HCT116 (cell line): Measurements from ENCODE around the gene HBP1. TPM values are rescaled to one million over a fixed set of nuclear protein-coding genes. Genes with fewer than 3 reads are reported as not detected.

ENCODE experiments used
- ATAC-seq: fragments of 200-7000 bp; cut with Tn5 transposase; 2 replicates; pipeline ENCODE4 v1.9.1; 2020; ENCODE audit warnings: mild to moderate bottlenecking, moderate library complexity
- BruUV-seq: library from RNA; stranded (reverse); fragments of 400-500 nt; replicated peaks from 2 replicates; lab custom pipeline; 2021; lab: Mats Ljungman, UMichigan
- CTCF ChIA-PET: fragments of 300-600 bp; sonication (Branson Sonifier 250); formaldehyde crosslinking; loops from one replicate; lab custom pipeline; 2021; ENCODE audit warnings: antibody characterized with exemption; lab: Charles Lee
- POLR2A ChIA-PET: fragments of 300-600, 350-600 bp; sonication (Branson Sonifier 250); formaldehyde crosslinking; loops from one replicate; lab custom pipeline; 2021; ENCODE audit warnings: antibody characterized with exemption; lab: Charles Lee
- RAD21 ChIA-PET, 2 experiments: fragments of 300-600 bp; sonication (Branson Sonifier 250); formaldehyde crosslinking; loops; one replicate each; lab custom pipeline; 2023; ENCODE audit warnings: low total read pairs in 2 of 2; ENCODE audit not compliant: uncharacterized antibody in 2 of 2, unreplicated experiment in 2 of 2, low non-redundant PET in 1 of 2; lab: Charles Lee
- DNase-seq: peaks from one replicate; pipeline ENCODE4 v3.0.0-alpha.2; 2010; ENCODE audit warnings: low read depth, low spot score
- H2AFZ ChIP-seq: fragments of 200-600 bp; shearing (Covaris generic), sonication (generic); 2 replicates; pipeline ENCODE4 v1.6.1; 2017; ENCODE audit warnings: low read depth, mixed run types, mixed read lengths, antibody characterized with exemption, low read length; ENCODE audit not compliant: poor library complexity, severe bottlenecking
- H3K27ac ChIP-seq: 2 replicates; pipeline ENCODE4 v1.5.1; 2012; ENCODE audit warnings: low read depth, low read length
- H3K27me3 ChIP-seq: fragments of 200-600 bp; sonication (generic); 2 replicates; pipeline ENCODE4 v1.6.1; 2016; ENCODE audit warnings: mixed run types, low read length, mixed read lengths; ENCODE audit not compliant: insufficient read depth
- H3K36me3 ChIP-seq, 2 experiments: fragments of 200-500 bp in 1 of 2; fragments of 200-600 bp in 1 of 2; sonication (Bioruptor generic) in 1 of 2; sonication (generic) in 1 of 2; 2 replicates each; pipeline versions ENCODE4 v1.5.1 to v1.6.1; 2014 to 2016; ENCODE audit warnings: low read length in 2 of 2, inconsistent platforms in 1 of 2, mixed read lengths in 1 of 2, mixed run types in 1 of 2; ENCODE audit not compliant: insufficient read depth in 2 of 2, control insufficient read depth in 1 of 2
- H3K4me1 ChIP-seq, 2 experiments: fragments of 200-600 bp in 1 of 2; sonication (generic) in 1 of 2; 2 replicates each; pipeline versions ENCODE4 v1.5.1 to v1.6.1; 2012 to 2017; ENCODE audit warnings: low read length in 2 of 2, inconsistent platforms in 1 of 2, mild to moderate bottlenecking in 1 of 2, mixed read lengths in 1 of 2, mixed run types in 1 of 2, moderate library complexity in 1 of 2; ENCODE audit not compliant: insufficient read depth in 2 of 2, control insufficient read depth in 1 of 2
- H3K4me2 ChIP-seq: fragments of 200-600 bp; sonication (generic); 2 replicates; pipeline ENCODE4 v1.6.1; 2017; ENCODE audit warnings: mixed run types, low read length, mixed read lengths
- H3K4me3 ChIP-seq, 2 experiments: fragments of 200-600 bp in 1 of 2; sonication (generic) in 1 of 2; replicated peaks in 1 of 2; 2 replicates each; pipeline ENCODE4 v1.5.1; 2011 to 2016; ENCODE audit warnings: low read length in 2 of 2, control low read depth in 1 of 2, low read depth in 1 of 2, mild to moderate bottlenecking in 1 of 2, mixed read lengths in 1 of 2, mixed run types in 1 of 2
- H3K79me2 ChIP-seq: fragments of 200-600 bp; sonication (generic); 2 replicates; pipeline ENCODE4 v1.6.1; 2017; ENCODE audit warnings: mild to moderate bottlenecking, mixed run types, low read length, moderate library complexity, mixed read lengths; ENCODE audit not compliant: insufficient read depth
- H3K9ac ChIP-seq: fragments of 200-600 bp; sonication (generic); 2 replicates; pipeline ENCODE4 v1.6.1; 2016; ENCODE audit warnings: low read length, mixed read lengths
- H3K9me2 ChIP-seq: fragments of 200-600 bp; sonication (generic), shearing (Covaris generic); 2 replicates; pipeline ENCODE4 v1.6.1; 2017; ENCODE audit warnings: mixed run types, mild to moderate bottlenecking, moderate library complexity; ENCODE audit not compliant: insufficient read depth
- H3K9me3 ChIP-seq, 2 experiments: fragments of 200-500 bp in 1 of 2; fragments of 200-600 bp in 1 of 2; sonication (Bioruptor generic) in 1 of 2; sonication (generic) in 1 of 2; 2 replicates each; pipeline ENCODE4 v1.6.1; 2014 to 2017; ENCODE audit warnings: low read length in 2 of 2, mixed read lengths in 2 of 2, inconsistent platforms in 1 of 2, low read depth in 1 of 2, mild to moderate bottlenecking in 1 of 2, mixed run types in 1 of 2, moderate library complexity in 1 of 2; ENCODE audit not compliant: control insufficient read depth in 1 of 2, insufficient read depth in 1 of 2
- H4K20me1 ChIP-seq: fragments of 200-600 bp; sonication (generic), shearing (Covaris generic); 2 replicates; pipeline ENCODE4 v1.6.1; 2017; ENCODE audit warnings: mixed run types, mild to moderate bottlenecking, moderate library complexity; ENCODE audit not compliant: insufficient read depth
- CEBPB ChIP-seq: IDR thresholded peaks from 2 replicates; pipeline ENCODE4 v1.6.1; 2012; ENCODE audit warnings: low read depth
- EGR1 ChIP-seq: IDR thresholded peaks from 2 replicates; pipeline ENCODE4 v1.6.1; 2012; ENCODE audit warnings: low read depth
- ELF1 ChIP-seq: IDR thresholded peaks from 2 replicates; pipeline ENCODE4 v1.6.1; 2012; ENCODE audit warnings: low read depth, borderline replicate concordance
- EZH2 ChIP-seq: fragments of 200-600 bp; sonication (generic); IDR thresholded peaks from 2 replicates; pipeline ENCODE4 v1.6.1; 2017; ENCODE audit warnings: antibody characterized with exemption, mixed run types
- EZH2phosphoT487 ChIP-seq: fragments of 200-600 bp; IDR thresholded peaks from 2 replicates; pipeline ENCODE4 v1.6.1; 2018; ENCODE audit warnings: antibody characterized with exemption, borderline replicate concordance
- FOSL1 ChIP-seq: IDR thresholded peaks from 2 replicates; pipeline ENCODE4 v1.6.1; 2012; ENCODE audit warnings: low read depth
- JUND ChIP-seq: IDR thresholded peaks from 2 replicates; pipeline ENCODE4 v1.6.1; 2012
- POLR2AphosphoS5 ChIP-seq: IDR thresholded peaks from 2 replicates; pipeline ENCODE4 v1.6.1; 2011; ENCODE audit warnings: mild to moderate bottlenecking, low read depth, low read length, moderate library complexity
- REST ChIP-seq: IDR thresholded peaks from 2 replicates; pipeline ENCODE4 v1.6.1; 2012; ENCODE audit warnings: low read depth
- SP1 ChIP-seq: IDR thresholded peaks from 2 replicates; pipeline ENCODE4 v1.6.1; 2012; ENCODE audit warnings: low read depth
- SRF ChIP-seq: IDR thresholded peaks from 2 replicates; pipeline ENCODE4 v1.6.1; 2012; ENCODE audit warnings: low read depth
- TCF7L2 ChIP-seq: IDR thresholded peaks from 2 replicates; pipeline ENCODE4 v1.7.0; 2011; ENCODE audit warnings: borderline replicate concordance, inconsistent platforms; ENCODE audit not compliant: insufficient read depth, insufficient read length; ENCODE audit errors: extremely low read depth
- YY1 ChIP-seq: IDR thresholded peaks from 2 replicates; pipeline ENCODE4 v1.6.1; 2011; ENCODE audit warnings: low read length, low read depth, moderate library complexity, mild to moderate bottlenecking; ENCODE audit not compliant: insufficient replicate concordance; ENCODE audit errors: extremely low read depth
- ZBTB33 ChIP-seq: IDR thresholded peaks from 2 replicates; pipeline ENCODE4 v1.6.1; 2011; ENCODE audit warnings: mild to moderate bottlenecking, low read length, moderate library complexity; ENCODE audit not compliant: insufficient replicate concordance; ENCODE audit errors: extremely low read depth
- ZNF274 ChIP-seq: fragments of 200-500 bp; sonication (Bioruptor generic); IDR thresholded peaks from 2 replicates; pipeline ENCODE4 v1.6.1; 2014; ENCODE audit warnings: mild to moderate bottlenecking, low read depth, low read length, inconsistent platforms
- intact Hi-C: fragments of 100-400 bp; cut with micrococcal nuclease; formaldehyde crosslinking; loops from 2 replicates; pipeline ENCODE4 v1.10.0; 2022
- total RNA-seq: library from RNA; stranded (reverse); gene quantifications from one replicate; pipeline ENCODE4 v1.2.1, GENCODE V29; 2021; ENCODE audit not compliant: unreplicated experiment
- TF ChIP-seq, protein P1 (sequence below): IDR thresholded peaks from 2 replicates; pipeline ENCODE4 v1.6.1; 2012
- TF ChIP-seq, protein P2 (sequence below), 3 experiments: fragments of 200-600 bp in 1 of 3; sonication (generic) in 1 of 3; IDR thresholded peaks in 2 of 3; conservative IDR thresholded peaks in 1 of 3; 2 replicates each; pipeline ENCODE4 v1.5.1; 2012 to 2017; ENCODE audit warnings: low read depth in 2 of 3, low read length in 2 of 3, antibody characterized with exemption in 1 of 3, borderline replicate concordance in 1 of 3, control low read depth in 1 of 3, mild to moderate bottlenecking in 1 of 3, mixed read lengths in 1 of 3, mixed run types in 1 of 3, moderate library complexity in 1 of 3; ENCODE audit not compliant: insufficient read depth in 1 of 3

Gene HBP1
- total RNA-seq, 1 experiment from 2014 or later = 24.3 TPM

GRCh38 chr7:107232568-107233090 lies 63.8 kb downstream of the HBP1 start:
- H3K27ac ChIP-seq = no peak overlapping the region
- no peaks in the 10 kb centered on the region for H3K9me2 ChIP-seq
- H4K20me1 ChIP-seq = no peaks in the 10 kb centered on the region
- H3K4me2 ChIP-seq = no peak overlapping the region
- CTCF ChIA-PET = no interaction called here
- H3K79me2 ChIP-seq = no peaks in the 10 kb centered on the region
- H3K4me1 ChIP-seq = peaks cover 0 to 3% of the 10 kb centered on the region in 2 experiments; a peak in 1 of 4 replicates
- DNase-seq = no peak
- TF ChIP-seq, protein P1, sequence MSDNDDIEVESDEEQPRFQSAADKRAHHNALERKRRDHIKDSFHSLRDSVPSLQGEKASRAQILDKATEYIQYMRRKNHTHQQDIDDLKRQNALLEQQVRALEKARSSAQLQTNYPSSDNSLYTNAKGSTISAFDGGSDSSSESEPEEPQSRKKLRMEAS = no peak
- TF ChIP-seq ELF1 = no peak
- no peak for TF ChIP-seq SP1
- TF ChIP-seq TCF7L2 = no peak
- no peak for TF ChIP-seq REST
- no peak for TF ChIP-seq JUND
- TF ChIP-seq EGR1 = no peak
- TF ChIP-seq, protein P2, sequence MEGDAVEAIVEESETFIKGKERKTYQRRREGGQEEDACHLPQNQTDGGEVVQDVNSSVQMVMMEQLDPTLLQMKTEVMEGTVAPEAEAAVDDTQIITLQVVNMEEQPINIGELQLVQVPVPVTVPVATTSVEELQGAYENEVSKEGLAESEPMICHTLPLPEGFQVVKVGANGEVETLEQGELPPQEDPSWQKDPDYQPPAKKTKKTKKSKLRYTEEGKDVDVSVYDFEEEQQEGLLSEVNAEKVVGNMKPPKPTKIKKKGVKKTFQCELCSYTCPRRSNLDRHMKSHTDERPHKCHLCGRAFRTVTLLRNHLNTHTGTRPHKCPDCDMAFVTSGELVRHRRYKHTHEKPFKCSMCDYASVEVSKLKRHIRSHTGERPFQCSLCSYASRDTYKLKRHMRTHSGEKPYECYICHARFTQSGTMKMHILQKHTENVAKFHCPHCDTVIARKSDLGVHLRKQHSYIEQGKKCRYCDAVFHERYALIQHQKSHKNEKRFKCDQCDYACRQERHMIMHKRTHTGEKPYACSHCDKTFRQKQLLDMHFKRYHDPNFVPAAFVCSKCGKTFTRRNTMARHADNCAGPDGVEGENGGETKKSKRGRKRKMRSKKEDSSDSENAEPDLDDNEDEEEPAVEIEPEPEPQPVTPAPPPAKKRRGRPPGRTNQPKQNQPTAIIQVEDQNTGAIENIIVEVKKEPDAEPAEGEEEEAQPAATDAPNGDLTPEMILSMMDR (IDR thresholded peaks at IDR 0.05 in 2 of 3, conservative IDR thresholded peaks at IDR 0.05 in 1 of 3; ENCODE audit: borderline replicate concordance in 1 of 3, insufficient read depth in 1 of 3, low read depth in 2 of 3, low read length in 2 of 3) = no peak
- no peak for TF ChIP-seq FOSL1
- no peak for TF ChIP-seq ZBTB33
- no peak for TF ChIP-seq SRF
- no peak for TF ChIP-seq CEBPB
- TF ChIP-seq EZH2phosphoT487 = no peak
- TF ChIP-seq ZNF274 = no peak
- no peak for TF ChIP-seq POLR2AphosphoS5
- TF ChIP-seq YY1 = no peak
- TF ChIP-seq EZH2 = no peak
- TF ChIP-seq, all 23 proteins: peak for 0
- no TSS peak for BruUV-seq
- ATAC-seq = no peak
- Histone ChIP-seq H3K36me3 (no peaks in the 10 kb centered on the region), H3K9ac (no peak overlapping the region), H2AFZ (no peak overlapping the region), H3K4me3 (no peak overlapping the region), H3K27me3 (no peaks in the 10 kb centered on the region), H3K9me3 (no peaks in the 10 kb centered on the region)
- RAD21 ChIA-PET = no interaction called here
- intact Hi-C loops = no loop called here
- POLR2A ChIA-PET = no interaction called here
